ENCODE results near the gene PGGT1B. TPM values are rescaled to one million over a fixed set of nuclear protein-coding genes. Genes with fewer than 3 reads are reported as not detected.
A peak's percentile ranks its signal among the peaks of the same experiment; 100 is the strongest.

Gene PGGT1B
- total RNA-seq, 1 experiment from 2014 or later, result 59.7 TPM

DNA sequence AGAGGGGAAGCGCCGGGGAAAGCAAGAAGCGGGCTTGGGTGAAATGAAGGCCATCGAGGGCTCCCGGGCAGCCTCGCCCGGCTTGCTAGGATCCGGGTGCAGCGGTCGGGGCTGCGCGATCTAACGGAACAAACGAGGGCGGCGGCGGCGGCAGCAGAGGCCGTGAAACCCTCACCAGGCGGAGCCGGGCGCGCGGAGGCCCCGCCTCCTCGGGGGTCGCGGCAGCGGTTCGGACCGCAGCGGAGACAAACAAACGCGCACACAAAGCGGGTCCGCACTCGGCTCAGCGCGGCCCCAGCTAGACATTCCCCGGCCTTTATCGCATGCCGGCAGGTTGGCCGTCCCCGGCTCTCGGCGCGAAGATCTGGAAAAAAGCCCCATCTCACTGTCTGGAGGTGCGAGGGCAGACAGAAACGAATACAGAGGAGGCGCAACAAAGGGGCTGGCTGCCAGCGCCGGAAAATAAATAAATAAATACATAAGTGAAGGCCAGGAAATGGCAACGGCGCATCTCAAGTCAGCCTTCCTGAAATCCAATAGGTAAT is 82.4 kb downstream of the PGGT1B start:
- WGBS (ENCODE audit: extremely low coverage, insufficient read length, low lambda C conversion rate), result no CpG with 5 or more reads among the region's 54 CpGs
- no peak overlapping the region for H2BK12ac ChIP-seq (ENCODE audit: insufficient read length, low read depth, low read length)
- peaks cover 0 to 12% of the 10 kb centered on the region in 2 experiments; a peak in 1 of 4 replicates for H3K4me1 Mint-ChIP-seq
- peak overlapping the region; percentile 63 to 83 for H3K4me3 Mint-ChIP-seq
- H4K5ac ChIP-seq (ENCODE audit: insufficient read length, low read depth, low read length), result no peak overlapping the region
- no peak overlapping the region for H4K8ac ChIP-seq (replicated peaks; ENCODE audit: insufficient read length, low read depth, low read length)
- no peak overlapping the region for H2BK5ac ChIP-seq (ENCODE audit: insufficient read length, low read length)
- no peak overlapping the region for H3K23ac ChIP-seq (ENCODE audit: insufficient read length, low read depth, low read length)
- H3K36me3 Mint-ChIP-seq (ENCODE audit: insufficient read depth in 1 of 3, low read depth in 3 of 3), result no peaks in the 10 kb centered on the region
- no peak overlapping the region for H3K9ac ChIP-seq (ENCODE audit: extremely low read depth, insufficient read length, low read length)
- no peaks in the 10 kb centered on the region for H4K20me1 ChIP-seq (ENCODE audit: control insufficient read depth, insufficient read depth, insufficient read length)
- peaks cover 13% of the 10 kb centered on the region for H3K23me2 ChIP-seq (ENCODE audit: insufficient read length, low read depth, low read length, poor library complexity, severe bottlenecking)
- H3K4ac ChIP-seq (ENCODE audit: low read depth, low read length), result no peak overlapping the region
- no peak overlapping the region for H2BK20ac ChIP-seq (ENCODE audit: low read depth, low read length, poor library complexity, severe bottlenecking)
- H4K91ac ChIP-seq (ENCODE audit: insufficient read length, low read depth, low read length), result no peak overlapping the region
- H3K9me3 Mint-ChIP-seq, result no peaks in the 10 kb centered on the region
- no peak overlapping the region for H3K14ac ChIP-seq (ENCODE audit: insufficient read depth, low read length)
- peak; percentile 77 for DNase-seq
- H3K27me3 Mint-ChIP-seq (ENCODE audit: low read depth), result peaks cover 76% of the 10 kb centered on the region
- H3K79me1 ChIP-seq (ENCODE audit: insufficient read depth, low read depth, low read length, poor library complexity, severe bottlenecking), result no peaks in the 10 kb centered on the region
- no peak overlapping the region for H3K18ac ChIP-seq (ENCODE audit: insufficient read length, low read depth, low read length)
- no peak overlapping the region for H3K27ac ChIP-seq (ENCODE audit: insufficient read length, low read depth, low read length)
- H3K9me3 ChIP-seq (ENCODE audit: control insufficient read depth, low read depth, low read length), result no peaks in the 10 kb centered on the region
- no peak overlapping the region for H2AK5ac ChIP-seq (ENCODE audit: insufficient read length, low read length)
- H3K56ac ChIP-seq (ENCODE audit: insufficient read length, low read depth, low read length), result no peak overlapping the region
- H3T11ph ChIP-seq (ENCODE audit: low read length), result no peak overlapping the region
- H3K4me2 ChIP-seq (ENCODE audit: insufficient read depth, insufficient read length, low read length), result peak overlapping the region; percentile 78
- H2AFZ ChIP-seq (ENCODE audit: low read length), result no peak overlapping the region
- H3K27me3 ChIP-seq (ENCODE audit: insufficient read depth, low read length), result peaks cover 36% of the 10 kb centered on the region; the same call in 1 of the 2 replicates
- no peaks in the 10 kb centered on the region for H3K79me2 ChIP-seq (ENCODE audit: insufficient read depth, low read length)
- peak overlapping the region; percentile 86; the same call in 1 of the 2 replicates for H2BK15ac ChIP-seq (ENCODE audit: low read depth, low read length)
- no peak overlapping the region; a peak in 1 of 7 replicates for H3K27ac Mint-ChIP-seq
- H3K4me1 ChIP-seq (ENCODE audit: insufficient read depth, low read length), result no peaks in the 10 kb centered on the region
- H2BK120ac ChIP-seq (ENCODE audit: low read depth, low read length, poor library complexity, severe bottlenecking), result no peak overlapping the region
- TF ChIP-seq, protein P1, sequence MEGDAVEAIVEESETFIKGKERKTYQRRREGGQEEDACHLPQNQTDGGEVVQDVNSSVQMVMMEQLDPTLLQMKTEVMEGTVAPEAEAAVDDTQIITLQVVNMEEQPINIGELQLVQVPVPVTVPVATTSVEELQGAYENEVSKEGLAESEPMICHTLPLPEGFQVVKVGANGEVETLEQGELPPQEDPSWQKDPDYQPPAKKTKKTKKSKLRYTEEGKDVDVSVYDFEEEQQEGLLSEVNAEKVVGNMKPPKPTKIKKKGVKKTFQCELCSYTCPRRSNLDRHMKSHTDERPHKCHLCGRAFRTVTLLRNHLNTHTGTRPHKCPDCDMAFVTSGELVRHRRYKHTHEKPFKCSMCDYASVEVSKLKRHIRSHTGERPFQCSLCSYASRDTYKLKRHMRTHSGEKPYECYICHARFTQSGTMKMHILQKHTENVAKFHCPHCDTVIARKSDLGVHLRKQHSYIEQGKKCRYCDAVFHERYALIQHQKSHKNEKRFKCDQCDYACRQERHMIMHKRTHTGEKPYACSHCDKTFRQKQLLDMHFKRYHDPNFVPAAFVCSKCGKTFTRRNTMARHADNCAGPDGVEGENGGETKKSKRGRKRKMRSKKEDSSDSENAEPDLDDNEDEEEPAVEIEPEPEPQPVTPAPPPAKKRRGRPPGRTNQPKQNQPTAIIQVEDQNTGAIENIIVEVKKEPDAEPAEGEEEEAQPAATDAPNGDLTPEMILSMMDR (conservative IDR thresholded peaks at IDR 0.05), result no peak
